Measurements from ENCODE around the gene TP53I13.
"Not testable (repeated sequence)": the region's sequence is repeated elsewhere in the genome, so short reads cannot be mapped to it uniquely, and the experiment has no call there.

TP53I13 gene, protein sequence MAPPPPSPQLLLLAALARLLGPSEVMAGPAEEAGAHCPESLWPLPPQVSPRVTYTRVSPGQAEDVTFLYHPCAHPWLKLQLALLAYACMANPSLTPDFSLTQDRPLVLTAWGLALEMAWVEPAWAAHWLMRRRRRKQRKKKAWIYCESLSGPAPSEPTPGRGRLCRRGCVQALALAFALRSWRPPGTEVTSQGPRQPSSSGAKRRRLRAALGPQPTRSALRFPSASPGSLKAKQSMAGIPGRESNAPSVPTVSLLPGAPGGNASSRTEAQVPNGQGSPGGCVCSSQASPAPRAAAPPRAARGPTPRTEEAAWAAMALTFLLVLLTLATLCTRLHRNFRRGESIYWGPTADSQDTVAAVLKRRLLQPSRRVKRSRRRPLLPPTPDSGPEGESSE

DNA sequence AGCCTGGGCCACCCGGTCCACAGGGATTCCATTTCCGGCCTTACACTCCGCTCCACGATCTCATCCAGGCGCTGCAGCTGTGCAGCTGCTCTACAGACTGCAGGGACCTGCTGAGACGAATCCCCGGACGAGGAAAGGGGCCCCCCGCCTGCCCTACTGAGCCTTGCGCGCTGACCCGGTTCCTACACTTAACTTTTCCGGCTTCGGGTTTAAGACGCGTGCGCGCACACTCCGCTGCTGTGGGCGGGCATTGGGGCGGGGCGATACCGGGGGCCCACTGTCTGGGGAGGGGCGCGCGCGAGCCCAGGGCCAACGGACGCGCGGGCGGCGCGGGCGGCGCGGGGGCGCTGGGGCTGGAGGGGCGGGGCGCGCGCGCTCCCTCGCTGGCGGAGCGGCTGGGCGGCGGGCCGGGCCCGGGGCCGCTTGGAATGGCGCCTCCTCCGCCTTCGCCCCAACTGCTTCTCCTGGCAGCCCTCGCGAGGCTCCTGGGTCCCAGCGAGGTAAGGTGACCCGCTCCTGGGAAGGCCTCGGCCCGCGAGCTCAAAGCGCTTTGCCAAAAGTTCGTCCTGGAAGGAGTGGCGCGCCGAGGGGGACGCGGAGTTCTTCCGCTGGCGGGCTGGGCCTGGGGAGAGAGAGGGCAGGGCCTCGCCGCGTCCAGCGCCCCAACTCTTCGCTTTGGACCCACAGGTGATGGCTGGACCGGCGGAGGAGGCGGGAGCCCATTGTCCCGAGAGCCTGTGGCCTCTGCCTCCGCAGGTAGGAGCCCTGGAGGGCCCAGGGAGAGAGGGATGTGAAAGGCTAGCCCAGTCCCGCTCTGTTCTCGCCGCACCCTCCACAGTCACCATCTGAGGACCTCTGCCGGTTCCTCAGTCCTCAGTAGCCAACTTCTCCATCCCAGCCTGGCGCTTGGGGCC is at the start of gene TP53I13:
TP53I13 (plus strand) TSS at position 371 of the 914 bp plus-strand sequence; CDS start at position 429, 58 bp downstream.
- peak; percentile 95 to 96 for DNase-seq

DNA sequence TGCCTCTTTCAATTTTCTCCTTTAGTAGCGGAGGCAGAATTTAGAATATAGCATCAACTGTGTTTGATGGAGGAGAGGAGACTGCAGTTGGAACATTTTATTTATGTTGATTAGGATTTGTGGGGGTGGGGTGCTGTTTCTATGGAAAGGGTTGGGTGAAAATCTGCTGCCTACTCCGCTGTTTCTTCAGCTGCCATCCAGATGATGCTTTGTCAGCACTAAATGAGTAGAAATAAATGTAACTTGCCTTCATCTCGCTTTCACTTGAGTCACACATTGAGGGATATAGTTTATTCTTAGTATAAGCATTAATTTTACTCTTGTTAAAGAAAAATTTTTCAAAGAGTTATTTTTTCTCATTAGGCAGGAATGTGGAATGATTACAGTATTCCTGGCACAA is 43.8 kb upstream of the TP53I13 start:
- DNase-seq, result no peak

DNA sequence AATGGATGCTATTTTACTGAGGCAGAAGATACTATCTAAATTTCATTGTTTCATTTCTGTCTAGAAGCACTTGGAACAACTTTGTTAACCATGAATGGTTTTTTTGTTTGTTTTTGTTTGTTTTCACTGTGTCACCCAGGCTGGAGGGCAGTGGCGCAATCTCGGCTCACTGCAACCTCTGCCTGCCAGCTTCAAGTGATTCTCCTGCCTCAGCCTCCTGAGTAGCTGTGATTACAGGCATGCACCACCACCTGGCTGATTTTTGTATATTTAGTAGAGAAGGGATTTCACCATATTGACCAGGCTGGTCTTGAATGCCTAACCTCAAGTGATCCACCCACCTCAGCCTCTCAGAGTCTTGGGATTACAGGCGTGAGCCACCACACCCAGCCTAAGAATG is 42.2 kb upstream of the TP53I13 start:
- no peak for DNase-seq

DNA sequence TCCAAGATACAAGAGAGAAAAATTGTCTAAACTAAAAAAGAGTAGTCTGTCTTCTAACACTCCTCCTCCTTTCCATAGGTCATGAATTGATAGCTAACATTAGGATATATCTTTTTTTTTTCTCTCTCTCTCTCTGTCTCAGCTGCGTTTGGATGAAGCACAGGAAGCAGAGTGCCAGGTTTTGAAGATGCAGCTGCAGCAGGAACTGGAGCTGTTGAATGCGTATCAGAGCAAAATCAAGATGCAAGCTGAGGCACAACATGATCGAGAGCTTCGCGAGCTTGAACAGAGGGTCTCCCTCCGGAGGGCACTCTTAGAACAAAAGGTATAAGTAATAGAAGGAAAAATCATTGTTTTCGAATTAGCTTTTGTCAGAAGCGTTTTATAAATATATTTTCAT is 34.5 kb upstream of the TP53I13 start:
- no peak for DNase-seq

DNA sequence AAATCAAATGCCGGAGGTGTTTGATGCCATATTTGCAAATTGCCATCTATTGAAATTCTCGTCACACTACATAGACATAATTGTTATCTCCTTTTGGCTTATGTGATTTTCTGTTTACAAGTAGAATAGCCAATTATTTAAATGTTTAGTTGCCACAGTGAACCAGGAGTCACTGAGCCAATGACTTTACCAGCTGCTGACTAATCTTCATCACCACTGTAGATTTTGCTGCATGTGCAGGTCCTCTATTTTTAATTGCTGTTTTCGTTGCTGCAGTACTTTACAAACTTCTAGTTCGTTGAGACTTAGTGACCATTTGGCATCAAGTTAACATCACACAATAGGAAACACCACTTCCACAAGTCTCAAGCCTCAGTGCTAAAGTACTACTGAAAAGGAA is 24.4 kb upstream of the TP53I13 start:
- DNase-seq, result no peak

DNA sequence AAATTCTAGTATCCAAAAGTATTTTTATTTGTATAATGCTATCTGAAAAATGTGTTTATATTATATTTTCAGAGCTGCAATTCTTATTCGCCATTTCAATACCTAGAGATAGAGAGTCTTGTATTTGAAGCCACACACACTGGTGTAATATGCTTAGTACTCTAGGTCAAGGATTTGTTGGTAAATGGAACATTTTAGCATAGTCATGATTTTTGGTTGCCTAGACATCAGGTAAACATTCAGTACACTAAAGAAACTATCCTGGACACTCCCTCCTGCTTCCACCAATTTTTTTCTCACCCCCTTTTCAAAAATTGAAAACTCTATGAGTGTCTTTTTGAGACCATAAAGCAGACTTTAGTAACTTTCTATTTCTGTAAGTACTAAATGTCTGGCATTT is 22.4 kb upstream of the TP53I13 start:
- DNase-seq, result no peak

DNA sequence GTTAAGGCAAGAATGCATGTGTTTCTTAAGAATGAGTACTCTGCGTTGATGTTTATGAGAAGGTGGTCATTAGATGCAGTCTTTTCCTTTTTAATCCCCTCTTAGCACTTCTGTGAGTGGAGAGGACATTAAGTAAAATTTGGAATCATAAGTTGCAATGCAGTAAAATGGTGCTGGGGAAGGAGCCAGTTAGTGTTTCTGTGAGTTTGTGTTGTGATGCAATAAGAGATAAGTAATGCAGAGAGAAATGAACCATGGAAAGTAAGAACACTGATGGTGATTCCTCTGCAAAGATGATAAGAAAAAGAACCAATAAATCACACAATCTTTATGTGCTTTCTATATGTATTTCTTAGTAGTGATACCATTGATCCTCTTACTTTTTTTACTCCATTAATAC is 21.7 kb upstream of the TP53I13 start:
- DNase-seq, result no peak

DNA sequence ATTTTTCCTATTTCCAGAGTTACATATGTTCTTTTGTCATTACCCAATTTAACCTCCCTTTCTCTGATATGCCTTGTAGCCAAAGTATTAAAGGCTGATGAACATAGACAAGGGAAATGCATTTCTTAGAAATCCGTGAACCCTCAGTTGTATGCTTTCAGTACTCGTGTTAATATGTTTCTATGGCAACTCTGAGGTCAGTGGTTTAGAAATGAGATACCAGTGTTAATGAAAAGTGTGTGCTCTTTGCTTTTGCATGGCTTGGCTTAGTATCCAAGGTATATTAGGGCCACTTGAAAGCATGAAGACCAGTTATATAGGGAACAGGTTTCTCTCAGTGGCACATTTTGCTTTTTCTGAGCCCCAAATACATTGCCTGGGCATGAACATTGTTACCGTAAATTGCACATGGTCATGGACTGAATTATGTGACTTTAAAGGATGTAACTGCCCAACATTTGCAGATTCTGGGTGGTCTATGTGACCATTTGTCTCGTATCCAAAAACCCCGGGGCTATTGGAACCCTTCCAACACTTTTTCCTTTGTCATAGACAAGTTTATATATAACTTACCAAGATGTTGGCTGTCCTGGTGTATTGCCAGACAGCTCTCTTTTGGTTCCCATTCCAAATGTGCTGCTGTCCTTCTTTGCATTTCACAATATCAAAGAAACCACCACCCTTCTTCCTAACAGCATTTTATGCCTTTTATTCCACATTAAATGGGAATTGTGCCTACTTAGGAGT is 19.2 kb upstream of the TP53I13 start:
- no peak for DNase-seq

DNA sequence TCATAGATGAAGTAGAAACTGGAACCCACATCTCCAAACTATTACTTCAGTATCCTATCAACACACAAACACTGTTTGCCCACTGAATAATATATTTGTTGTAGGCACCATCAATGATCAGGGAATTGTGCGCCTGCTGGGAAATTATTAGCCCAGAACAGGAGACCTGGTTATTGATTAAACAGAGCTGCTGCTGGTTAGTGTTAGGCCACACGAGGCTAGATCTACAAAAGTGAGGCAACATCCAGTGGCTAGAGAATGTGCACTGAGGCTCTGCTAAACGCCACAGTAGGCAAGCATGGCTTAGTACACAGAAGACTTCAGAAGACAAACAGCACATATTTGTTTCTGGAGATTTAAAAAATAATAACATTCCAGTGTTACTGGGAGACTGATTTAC is 12.7 kb upstream of the TP53I13 start:
- DNase-seq, result no peak

DNA sequence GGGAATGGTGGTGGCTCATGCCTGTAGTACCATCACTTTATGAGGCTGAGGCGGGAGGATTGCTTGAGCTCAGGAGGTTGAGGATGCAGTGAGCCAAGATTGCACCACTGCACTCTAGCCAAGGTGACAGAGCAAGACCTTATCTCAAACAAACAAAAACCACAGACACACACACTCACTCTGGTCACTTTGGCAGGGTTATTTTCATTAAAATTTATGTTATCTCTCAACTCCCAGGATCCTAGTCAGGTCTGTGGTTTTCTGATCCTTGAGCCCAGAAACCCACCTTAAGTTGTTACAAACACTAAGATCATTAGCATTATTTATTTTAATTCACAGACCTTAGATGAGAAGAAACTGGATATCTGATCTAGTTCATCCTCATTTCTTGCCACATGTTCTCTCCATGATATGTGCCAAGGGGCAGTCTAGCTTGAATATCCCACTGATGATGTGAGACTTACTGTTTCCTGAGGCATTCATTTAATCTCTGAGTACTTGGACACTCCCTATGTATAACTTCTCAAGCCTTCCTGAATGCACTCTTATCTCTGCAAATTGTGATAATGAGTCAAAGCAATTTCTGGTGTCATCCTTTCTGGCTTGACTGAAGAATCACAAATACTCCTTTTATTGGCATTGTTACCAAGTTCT is 11.3 kb upstream of the TP53I13 start:
- DNase-seq, result no peak

DNA sequence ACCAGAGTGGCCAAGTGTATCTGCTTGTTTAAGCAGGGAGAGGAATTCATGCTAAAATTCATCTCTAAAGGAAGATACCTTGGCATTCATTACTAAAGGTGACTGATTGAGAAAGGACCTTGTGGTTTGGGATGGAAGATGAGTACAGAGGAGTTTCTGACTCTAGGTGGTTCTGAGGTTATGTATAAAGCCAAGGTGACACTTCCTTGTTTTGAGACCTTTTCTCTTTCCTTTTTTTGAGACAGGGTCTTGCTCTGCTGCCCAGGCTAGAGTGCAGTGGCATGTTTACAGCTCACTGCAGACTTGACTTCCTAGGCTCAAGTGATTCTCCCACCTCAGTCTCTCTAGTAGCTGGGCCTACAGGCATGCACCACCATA is 10.8 kb upstream of the TP53I13 start:
- DNase-seq, result no peak

DNA sequence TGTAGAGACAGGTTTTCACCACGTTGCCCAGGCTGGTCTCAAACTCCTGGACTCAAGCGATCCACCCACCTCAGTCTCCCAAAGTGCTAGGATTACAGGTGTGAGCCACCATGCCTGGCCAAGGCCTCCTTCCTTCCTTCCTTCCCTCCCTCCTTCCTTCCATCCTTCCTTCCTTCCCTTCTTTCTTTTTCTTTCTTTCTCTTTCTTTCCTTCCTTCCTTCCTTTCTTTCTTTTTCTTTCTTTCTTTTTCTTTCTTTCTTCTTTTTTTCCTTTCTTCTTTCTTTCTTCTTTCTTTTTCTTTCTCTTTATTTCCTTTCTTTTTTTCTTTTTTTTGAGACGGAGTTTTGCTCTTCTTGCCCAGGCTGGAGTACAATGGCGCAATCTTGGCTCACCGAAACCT is 10.4 kb upstream of the TP53I13 start:
- not testable (repeated sequence) for DNase-seq

DNA sequence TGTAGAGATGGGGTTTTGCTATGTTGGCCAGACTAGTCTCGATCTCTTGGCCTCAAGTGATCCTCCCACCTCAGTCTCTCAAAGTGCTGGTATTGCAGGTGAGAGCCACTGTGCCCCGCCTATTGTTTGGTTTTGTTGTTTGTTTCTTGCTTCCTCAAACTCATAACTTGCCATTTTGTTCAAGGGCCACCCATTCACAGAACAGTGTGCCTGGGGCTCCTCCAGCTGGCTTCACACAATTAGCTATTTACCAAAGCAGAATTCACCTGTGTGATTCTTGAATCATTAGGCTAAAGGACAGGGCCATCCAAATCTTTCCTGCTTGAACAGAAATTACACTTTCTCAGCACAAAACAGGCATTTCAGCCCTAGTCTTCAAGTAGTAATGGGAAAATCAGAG is 8.9 kb upstream of the TP53I13 start:
- no peak for DNase-seq

DNA sequence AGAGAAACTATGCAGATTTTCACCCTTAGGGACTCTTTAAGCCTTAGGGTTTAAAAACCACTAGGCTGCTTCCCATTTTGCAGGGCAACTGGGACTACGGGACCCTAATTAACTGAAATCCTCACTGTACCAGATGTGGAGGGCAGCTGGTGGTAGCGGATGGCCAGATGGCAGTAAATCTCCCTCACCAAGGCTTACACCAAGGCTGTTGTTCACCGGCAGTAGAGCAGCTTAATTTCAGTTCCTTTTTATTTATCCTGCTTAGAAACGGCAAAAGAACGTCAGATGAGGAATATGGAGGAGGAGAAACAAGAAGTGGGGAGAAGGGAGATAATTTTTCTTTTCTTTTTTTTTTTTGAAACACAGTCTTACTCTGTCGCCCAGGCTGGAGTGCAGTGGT is 8.2 kb upstream of the TP53I13 start:
- no peak for DNase-seq

DNA sequence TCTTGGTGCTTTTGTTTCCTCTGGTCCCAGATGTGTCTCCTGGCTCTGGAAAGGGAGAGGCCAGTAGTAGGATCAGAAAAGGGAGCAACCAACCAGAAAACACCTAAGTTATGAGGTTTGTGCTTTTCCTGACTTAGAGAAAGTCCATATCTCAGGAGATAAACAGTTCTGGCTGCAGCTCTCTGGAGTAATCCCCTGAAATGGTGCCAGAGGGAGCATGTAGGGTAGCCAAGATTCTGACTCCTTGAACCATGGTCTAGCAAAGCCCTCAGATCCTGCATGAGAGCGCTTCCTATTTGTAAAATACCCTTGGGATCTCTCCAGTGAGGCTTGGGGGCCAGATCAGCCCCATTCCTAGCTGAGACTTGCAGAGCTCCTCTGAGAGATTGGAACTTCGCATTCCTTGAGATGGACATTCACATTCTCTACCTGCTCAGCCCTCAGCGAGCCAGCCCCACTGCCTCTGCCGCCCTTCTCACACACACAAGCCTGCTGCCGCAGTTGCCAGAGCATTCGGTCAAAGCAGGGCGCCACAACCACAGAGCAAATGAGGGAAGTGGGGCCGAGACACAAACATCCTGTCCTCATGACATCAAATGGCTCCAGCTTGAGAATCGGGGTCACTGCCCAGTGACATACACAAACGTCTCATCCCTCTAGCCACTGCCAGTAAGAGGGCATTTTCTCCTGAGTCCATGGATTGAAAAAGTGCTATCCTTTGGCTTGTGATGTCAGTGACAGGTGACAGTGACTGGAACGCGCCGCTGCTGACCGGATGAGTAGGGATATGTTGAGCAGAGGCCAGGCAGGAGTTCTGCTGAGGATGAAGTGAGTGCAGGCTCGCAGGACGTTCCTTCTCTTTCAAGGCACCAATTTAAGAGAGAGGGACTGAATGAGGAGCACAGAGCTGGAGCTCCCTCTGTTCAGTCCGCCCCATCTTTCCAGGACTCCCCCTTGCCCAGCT is 6.7 kb upstream of the TP53I13 start:
- DNase-seq, result no peak

DNA sequence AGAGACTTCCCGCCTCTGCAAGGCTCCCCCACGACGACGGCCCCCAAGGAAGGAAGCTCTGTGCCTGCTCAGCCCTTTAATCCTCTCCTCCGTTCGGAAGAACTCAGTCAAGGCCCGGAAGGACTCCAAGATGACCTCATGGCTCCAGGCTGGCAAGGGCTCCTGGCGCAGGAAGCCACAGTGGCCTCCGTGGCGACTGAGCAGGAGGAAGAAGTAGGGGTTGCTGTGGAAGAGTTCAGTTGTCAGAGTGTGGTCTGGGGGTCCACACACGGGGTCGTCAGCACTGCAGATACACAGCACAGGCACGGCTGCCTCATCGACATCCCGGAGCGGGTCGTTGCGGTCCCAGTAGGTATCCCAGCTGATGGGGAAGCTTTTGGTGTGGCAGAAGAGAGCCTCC is 5.9 kb upstream of the TP53I13 start:
- no peak for DNase-seq

DNA sequence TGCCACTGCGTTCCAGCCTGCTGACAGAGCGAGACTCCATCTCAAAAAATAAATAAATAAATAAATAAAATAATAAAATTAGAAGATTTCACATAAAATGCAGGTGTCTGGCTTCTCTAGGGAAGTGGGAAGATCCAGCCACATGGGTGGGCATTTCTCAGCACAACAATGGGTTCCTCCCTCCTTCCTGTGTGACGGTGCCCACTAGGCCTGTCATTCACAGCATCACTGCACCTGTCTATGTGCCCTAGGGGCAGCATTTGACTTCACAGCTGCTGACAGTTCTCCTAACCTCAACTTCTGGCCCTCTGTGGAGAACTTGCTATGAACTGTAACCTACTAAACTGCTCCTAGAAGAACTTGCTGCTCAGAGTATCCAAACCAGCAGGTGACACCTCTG is 4.7 kb upstream of the TP53I13 start:
- DNase-seq, result no peak

DNA sequence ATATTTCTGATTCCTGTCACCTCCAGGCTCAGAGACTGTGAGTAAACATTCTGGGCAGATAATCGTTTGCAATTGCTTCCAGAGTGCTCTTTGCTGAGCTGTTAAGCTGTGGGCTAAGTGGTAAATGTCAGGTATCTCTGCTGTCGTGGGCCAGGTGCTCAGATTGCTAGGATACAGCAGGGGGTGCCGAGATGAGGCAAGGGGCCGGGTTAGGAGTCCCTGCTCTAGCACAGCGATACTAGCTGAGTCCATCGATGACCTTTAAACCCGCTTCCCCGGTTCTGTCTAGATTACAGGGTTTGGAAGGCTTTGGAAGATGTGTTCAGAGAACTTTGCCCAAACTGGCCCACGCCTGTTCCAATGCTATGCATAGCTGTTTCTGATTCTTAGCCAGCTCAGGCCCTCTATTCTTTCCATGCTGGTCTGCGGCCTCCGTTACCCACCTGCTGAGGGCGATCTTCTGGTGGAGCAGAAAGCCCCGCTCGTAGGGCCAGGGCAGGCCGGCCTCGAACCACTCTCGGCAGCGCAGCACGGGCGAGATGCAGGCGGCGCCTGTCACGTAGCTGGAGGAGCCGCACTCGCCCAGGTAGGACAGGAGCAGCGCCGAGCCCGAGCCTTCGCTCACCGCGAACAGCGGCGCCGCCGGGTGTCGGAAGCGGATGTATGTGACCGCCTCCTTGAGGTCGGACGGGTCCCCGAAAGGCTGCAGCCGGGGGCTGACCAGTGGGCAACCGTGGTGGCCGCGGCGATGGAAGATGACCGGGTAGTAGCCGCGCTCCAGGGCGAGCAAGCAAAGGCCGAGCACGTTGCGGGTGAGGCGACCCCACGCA is 2.6 kb upstream of the TP53I13 start:
- DNase-seq, result peak; percentile 64 to 69

DNA sequence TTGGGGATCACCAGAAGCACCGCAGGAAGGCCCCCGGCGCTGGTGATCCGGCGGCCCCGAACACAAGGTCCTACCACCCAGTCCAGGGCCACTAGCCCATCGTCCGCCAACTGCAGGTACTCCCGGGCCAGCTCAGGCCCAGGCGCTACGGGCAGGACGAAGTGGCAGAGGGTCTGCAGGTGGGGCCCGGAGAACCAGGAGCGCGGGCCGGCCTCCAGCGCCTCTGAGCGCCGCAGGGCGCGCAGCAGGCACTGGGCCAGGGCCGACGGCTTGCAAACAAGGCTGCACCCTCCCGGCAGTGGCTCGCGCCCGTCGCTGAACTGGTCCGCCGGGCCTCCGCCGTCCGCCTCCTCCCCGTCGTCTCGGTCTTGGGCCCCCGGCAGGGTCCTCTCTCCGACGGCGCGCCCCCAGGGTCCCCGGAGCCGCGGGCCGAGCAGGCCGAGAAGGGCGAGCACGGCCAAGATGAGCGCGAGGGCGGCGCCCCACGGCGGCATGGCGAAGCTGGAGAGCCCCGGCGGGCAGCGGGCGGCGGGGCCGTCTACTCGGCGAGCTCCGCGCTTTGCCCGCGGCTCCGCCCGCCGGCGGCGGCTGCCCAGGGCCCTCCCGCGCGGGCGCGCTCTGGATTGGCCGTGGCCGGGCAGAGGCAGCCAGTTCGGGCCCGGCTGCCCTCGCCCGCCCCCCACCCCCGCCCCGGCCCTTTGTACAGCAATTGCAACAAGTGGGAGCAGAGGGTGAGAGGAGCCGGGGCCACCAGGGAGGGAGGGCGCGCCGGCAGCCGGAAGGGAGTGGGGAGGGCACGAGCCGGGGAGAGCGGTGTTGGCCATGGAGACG is 1.8 kb upstream of the TP53I13 start, which contains the start of gene ABHD15:
ABHD15 (minus strand) TSS at position 565 of the 831 bp plus-strand sequence; CDS start at position 494, 71 bp downstream.
- DNase-seq, result peak; percentile 71 to 76

DNA sequence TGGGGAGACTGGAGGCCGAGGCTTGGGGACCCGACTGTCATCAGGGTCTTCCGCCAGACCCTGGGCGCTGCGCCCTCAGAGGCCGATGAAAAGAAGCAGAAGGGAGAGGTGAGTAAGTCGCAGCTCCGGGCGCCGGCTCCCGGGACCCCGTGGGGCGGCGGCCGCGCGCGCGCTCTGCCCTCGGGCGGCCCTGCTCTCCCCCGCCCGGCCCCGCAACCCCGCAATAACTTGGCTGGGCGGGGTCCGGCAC is 1.3 kb upstream of the TP53I13 start:
- DNase-seq, result no peak
